H1 (cell line): ENCODE results near the gene CFAP157.

Source experiments
- SRF ChIP-seq: IDR thresholded peaks from 2 replicates; pipeline ENCODE4 v1.6.1; 2011; ENCODE audit warnings: mild to moderate bottlenecking, low read depth, low read length, moderate library complexity
- YY1 ChIP-seq: IDR thresholded peaks from 2 replicates; pipeline ENCODE4 v1.6.1; 2011; ENCODE audit warnings: low read depth, mild to moderate bottlenecking, low read length
- ZNF274 ChIP-seq: IDR thresholded peaks from 2 replicates; pipeline ENCODE4 v1.7.0; 2012; ENCODE audit warnings: low read length, borderline replicate concordance; ENCODE audit errors: extremely low read depth

GRCh38 chr9:127693697-127694096 lies 13.1 kb upstream of the CFAP157 start:
- TF ChIP-seq SRF: no peak
- TF ChIP-seq ZNF274: no peak
- no peak for TF ChIP-seq YY1
